HG03432 (cell line): ENCODE results near the gene CALCA.
A peak's percentile ranks its signal among the peaks of the same experiment; 100 is the strongest.
"Not testable (repeated sequence)": the region's sequence is repeated elsewhere in the genome, so short reads cannot be mapped to it uniquely, and the experiment has no call there.

Experiments
- ATAC-seq: cut with Tn5 transposase; IDR thresholded peaks from one replicate; pipeline ENCODE4 v1.9.1; 2021; ENCODE audit warnings: mild to moderate bottlenecking, moderate library complexity; ENCODE audit not compliant: unreplicated experiment

The CALCA gene, protein sequence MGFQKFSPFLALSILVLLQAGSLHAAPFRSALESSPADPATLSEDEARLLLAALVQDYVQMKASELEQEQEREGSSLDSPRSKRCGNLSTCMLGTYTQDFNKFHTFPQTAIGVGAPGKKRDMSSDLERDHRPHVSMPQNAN

DNA sequence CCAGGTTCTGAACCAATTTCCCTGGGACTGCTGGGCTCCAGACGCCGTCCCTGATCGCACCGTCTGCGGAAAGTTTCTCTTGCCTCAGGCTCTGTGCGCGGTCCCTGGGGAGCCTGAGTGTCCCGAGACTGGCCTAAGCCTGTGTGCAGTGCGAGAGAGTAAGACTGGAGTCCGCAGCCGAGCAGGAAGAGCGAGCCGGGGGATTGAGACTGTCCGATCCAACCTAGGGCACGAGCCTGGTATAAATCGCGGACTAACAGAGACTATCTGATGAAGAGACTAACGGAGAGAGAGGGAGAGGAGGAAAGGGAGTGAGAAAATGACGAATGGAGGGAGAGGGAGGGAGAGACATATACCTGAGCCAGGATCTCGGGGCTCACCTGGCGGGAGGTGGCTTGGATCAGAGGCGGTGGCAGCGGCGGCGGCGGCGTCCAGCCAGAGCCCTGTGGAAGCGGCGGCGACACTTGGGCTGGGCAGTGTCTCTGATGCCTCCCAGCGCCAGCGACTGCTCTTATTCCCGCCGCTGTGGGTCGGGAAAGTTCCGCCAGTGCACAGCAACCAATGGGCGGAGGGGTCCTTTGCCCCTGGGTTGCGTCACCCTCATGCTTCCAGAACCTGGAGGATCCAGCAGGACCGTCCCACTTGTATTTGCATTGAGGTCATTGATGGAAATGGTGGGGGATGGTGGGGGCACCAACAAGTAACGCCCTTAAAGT lies at the start of gene CALCA:
Gene CALCA (minus strand): TSS at position 487 of the 716 bp plus-strand sequence. CDS start 1,159 bp downstream, outside the sequence.
- no peak for ATAC-seq

DNA sequence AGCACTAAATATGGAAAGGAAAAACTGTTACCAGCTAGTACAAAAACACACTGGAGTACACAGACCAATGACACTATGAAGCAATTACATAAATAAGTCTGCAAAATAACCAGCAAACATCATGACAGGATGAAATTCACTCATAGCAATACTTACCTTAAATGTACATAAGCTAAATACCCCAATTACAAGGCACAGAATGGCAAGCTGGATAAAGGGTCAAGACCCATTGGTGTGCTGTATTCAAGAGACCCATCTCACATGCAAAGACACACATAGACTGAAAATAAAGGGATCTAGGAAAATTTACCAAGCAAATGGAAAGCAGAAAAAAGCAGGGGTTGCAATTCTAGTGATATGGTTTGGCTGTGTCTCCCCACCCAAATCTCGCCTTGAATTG lies 44.0 kb upstream of the CALCA start:
- no peak for ATAC-seq

DNA sequence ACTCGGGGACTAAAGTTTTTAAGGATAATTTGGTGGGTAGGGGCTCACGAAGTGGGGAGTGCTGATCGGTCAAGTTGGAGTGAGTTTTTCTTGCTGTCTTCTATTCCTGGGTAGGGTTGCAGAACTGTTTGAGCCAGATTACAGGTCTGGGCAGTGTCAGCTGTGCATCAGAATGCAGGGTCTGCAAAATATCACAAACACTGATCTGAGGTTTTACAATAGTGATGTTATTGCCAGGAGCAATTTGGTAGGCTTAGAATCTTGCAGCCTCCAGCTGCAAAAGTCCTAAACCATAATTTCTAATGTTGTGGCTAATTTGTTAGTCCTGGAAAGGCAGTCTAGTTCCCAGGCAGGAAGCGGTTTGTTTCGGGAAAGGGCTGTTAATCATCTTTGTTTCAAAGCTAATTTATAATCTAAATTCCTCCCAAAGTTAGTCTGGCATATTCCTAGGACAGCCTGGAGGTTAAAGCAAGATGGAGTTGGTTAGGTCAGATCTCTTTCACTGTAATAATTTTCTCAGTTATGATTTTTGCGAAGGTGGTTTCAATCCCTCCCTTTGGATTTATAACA lies 39.7 kb upstream of the CALCA start:
- no peak for ATAC-seq

DNA sequence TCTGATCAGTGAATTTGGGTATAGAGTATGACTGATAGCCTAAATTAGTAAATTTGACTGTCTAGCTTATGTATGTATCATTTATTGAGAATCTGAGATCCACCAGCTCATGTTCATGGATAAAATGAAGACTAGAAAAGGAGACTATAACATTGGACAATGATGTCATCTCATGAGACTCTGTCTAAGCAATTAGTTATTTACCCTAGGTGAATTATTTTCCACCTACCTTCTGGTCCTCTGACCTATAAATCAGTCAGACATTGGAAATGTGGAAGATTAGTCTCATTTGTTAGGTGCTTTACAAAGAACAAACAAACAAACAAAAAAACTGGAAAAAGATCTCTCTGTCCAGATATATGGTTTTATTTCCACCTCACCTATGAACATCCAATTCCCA lies 38.7 kb upstream of the CALCA start:
- ATAC-seq = no peak

DNA sequence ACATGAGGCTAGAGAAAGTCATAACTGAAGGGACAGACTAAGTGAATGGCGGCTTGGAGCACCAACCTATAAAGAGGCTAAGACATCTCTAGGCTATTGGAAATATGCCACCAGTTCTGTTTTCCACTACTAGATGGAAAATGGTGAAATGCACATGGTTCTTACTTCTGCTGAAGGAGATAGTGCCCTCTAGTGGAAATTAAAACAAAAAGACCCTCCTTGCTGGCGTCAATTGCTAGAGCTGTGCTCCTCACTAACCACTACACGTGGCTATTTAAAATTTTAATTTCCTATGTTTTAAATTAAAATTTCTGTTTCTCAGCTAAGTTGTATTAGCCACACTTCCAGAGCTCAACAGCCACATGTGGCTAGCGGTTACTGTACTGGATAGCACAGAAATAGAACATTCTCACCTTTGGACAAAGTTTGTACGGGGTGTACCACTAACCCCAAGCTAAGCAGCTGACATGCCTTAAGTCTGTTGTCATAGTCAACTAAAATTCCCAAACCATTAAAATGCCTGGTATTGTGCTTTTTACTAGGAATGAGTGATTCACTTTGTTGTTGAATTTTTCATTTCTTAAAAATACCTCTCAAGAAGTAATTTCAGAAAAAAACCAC lies 34.1 kb upstream of the CALCA start:
- peak; percentile 69 for ATAC-seq

DNA sequence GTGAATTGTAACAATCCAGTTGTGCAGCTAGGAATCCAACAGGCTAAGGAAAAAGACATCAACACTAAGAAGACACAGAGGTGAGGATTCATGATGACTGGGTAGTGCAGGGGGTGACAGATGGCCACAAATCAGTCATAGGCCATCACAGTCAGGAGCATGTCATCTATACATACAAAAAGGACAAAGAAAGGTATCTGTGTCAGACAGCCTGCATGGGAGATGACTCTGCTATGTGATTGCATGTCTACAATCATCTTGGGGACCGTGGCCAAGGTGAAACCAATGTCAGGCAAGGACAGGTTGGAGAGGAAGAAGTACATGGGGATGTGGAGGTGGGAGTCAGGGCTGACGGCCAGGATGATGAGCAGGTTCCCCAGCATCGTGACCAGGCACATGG lies 16.0 kb upstream of the CALCA start:
- not testable (repeated sequence) for ATAC-seq

DNA sequence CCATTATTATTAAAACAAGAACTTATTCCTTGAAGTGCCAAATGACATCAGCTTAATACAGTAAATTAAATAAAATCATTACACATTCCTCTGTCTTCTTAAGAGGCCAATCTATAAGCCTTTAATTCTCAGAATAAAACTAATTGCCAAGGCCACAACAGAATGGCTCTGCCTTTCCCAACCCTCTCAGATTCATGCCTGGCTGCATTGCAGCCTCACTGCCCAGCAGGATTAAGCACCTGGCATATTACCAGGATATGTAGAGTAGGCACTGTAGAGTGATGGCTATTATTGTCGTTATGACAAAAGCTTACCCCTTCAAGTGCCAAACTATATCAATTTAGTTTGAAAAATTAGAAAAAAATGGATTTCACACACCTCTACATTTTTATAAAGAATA lies 9.4 kb upstream of the CALCA start:
- ATAC-seq = no peak

DNA sequence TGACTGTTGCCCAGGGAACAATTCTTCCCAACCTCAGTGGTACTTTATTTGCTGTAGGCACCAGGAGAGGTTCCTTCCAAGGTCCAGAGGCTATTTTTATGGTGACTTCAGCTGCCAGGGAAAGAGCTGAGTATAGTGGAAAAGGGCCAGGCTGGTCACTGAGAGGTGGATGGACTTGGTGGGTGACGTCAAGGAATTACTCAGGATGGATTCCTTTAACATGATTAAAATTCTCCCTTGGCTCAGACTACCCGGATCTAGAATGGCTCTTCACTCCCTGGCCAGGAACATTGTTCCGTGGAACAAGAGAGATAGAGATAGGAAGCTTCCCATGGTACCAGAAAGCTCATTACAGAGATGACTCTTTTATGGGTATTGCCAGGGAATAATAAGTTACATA lies 8.7 kb upstream of the CALCA start:
- ATAC-seq = no peak

DNA sequence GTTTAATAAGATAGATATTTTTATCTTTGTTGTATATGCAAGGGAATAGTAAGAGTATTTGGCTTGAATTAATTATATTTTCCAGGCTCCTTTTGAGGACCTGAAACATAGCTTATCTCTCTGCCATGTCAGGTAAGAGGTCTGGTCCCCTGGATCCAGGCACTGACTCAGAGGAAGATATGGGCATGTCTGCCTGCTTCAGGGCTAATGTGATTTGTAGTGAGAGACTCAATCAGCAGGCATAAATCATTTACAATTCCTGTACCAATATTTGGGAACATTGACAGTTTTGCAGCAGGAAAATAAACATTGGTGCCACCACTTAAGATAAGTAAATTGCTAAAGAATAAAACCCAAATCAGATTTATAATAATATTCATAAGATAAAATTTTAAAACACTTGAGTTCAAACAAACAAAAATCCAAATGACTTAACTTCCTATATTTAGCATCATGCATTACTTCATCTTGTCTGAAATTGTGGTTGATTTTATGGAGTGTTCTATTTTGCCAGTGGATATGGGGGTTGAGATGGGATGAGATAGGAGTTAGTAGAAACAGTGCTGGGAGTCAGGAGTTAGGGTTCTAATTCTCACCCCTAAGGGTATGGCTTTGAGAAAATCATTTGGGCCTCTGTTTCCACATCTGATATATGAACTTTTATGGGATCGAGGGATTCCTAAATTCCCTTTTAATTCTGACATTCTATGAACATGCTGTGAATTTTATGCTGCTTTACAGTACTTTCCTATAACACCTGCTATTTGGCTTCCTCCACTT lies 5.1 kb upstream of the CALCA start:
- no peak for ATAC-seq

DNA sequence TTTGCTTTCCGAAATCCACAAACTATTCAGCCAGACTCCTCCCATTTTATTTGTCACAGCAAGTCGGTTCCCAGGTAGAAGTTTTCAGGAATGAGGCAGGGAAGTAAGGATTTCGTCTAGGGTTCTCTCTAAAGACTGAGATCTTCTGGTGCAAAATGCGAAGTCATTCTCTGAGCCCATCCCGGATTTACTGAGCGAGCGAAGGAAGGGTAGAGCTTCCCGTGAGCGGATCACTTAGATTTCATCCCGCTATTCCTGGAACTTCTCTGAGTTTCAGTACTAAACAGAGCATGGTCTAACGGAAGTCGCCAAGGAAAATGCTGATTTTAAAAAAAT lies 3.1 kb upstream of the CALCA start:
- ATAC-seq = no peak

DNA sequence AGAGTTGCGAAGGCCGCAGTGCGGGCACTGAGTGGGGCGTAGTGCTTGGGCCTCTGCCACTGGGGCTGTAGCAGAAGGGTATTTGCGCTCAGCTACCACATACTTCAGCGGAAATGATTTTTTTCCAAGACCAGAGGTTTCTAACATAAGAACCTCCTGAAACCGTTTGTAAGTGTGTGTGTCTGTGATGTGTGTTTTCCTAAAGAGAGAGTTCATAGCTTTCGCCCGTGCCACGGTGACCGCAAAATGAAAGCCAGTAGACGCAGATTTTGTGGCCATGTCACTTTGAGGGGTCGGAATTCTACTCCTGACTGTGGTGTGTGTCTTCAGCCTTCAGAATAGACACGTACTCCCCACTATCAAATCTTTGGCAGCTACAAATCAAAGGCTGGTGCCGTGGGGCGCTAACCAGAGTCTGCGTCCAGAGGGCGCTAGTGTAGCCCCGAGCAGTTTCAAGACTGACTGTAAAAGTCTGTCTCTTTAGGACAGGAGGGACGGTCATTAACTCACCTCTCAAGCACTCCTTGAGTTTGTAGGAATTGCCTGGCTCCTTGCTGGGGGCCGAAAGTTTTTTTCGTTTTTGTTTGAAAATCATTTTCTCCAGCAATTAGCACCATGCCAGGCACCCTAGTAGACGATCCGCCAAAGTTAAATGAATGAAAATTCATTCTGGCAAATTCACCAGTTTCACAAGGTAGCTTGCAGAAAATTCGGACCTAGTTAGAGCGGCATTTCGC lies 2.5 kb upstream of the CALCA start:
- peak; percentile 46 for ATAC-seq

DNA sequence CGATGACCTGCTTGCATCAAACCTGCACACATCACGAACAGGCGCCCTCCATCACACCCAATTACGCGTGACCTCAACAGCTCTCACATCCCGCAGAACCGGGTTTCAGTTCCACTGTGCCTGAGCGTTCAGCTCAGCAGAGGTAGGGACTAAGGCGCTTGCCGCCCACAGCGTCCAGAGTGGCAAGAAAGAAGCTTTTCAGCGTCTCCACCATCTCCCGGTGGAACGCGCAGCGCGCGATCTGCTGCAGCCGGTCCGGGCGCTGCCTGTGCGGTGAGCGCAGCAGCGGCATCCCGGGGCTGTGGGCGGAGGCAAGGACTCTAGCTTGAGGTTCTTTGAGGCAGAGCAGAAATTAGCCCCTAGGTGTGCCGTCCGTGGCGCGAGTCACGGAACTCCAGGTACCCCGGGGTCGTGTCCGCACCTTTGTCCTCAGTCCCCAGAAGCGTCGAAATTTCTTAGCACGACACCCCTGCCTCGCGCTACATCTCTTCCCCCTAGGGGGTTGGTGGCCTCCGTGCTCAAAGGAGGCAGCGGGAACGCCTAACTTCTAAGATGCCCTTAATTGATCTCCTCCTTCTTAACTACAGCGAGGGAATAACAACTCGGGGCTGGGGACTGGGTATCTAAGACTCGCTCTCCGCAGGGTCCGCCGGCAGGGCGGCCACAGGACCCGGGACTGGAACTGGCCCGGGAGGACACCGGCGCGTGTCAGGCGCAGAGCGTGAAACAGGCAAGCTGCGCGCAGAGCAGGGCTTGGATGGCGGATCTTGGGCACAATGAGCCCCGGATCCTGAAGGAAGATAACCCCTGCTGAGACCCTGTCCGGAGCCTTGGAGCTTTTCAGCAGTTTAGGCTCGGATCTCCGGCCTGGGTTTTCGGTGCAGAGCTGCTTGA lies 1.7 kb upstream of the CALCA start:
- peak; percentile 46 for ATAC-seq

DNA sequence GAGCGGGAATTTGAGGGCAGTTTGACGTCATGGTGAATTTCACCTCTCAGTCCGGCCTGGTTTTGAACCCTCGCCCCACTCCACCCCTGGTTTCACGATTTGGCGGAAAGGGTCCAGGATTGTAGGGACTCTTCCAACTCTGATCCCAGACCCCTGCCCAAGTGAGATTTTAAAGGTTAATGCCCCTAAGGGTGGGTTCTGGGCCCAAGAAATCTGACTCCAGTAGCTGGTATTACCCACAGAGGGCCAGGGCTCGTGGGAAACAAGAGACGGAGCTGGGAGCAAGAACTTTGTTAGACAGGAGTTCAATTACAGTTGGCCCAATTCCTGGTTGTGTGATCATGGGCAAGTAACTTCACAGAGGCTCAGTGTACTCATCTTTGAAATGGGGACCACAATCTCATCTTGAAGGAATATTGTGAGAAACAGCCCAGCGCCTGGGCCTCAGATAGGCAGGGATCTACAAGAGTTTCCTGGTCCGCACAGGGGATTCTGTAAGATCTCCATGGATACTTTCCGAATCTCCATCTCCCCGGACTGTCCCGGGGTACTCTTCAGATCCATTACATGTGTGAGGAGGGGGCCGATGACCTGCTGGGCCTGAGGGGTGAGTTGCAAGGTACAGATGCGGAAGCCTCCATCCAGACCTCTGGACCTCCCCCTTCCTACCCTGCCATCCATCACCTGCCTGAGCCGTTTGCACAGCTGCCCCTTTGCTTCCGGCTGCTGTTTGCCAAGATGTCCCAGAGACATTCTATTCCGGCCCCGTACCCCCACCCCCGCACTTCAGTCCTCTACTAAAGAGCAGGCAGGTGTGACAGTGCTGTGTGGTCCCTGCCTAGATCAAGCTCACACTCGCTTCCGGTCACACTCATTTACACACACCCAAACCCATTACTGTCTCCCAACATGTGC lies 687 bp upstream of the CALCA start:
- peak; percentile 3 for ATAC-seq

DNA sequence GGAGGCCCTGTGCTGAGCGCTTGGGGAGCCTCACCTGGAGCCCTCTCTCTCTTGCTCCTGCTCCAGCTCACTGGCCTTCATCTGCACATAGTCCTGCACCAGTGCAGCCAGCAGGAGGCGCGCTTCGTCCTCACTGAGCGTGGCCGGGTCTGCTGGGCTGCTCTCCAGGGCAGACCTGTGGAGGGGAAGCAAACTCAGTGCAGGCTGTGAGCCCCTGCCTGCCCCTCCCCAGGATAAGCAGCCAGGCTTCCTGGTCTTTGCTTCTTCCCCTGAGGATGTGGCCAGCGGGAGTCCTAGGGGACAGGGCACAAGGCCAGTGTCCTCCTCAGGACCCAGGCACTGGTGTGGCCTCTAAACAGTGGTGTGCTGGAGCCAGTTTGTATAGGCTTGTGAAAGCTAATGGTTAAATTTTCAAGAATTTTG lies 2.2 kb downstream of the CALCA start:
- peak; percentile 62 for ATAC-seq

DNA sequence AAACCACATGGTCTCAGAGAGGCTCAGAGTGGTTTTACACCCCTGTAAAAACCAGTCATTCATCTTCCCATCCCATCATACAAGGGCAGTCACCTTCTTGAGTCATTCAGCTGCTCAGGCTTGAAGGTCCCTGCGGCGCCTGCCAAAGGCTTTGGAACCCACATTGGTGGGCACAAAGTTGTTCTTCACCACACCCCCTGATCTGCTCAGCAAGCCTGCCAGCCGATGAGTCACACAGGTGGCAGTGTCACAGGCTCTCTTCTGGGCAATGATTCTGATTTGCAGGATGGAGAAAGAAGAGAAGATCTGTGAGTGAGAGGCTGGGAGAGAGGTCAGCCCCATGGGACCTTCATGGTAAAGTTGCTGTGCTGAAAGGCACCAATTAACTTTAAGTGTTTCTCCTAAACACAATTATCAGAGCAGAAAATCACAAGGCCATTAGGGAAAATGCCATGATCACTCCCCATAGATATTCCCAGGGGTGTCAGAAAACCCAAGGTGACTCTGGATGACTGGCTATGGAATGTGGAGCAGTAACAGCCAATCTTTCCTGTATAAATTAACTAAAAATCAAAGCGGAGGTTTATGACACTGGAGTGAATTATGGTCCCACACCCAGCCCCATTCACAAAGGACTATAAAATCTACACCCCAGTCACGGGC lies 4.4 kb downstream of the CALCA start:
- no peak for ATAC-seq

DNA sequence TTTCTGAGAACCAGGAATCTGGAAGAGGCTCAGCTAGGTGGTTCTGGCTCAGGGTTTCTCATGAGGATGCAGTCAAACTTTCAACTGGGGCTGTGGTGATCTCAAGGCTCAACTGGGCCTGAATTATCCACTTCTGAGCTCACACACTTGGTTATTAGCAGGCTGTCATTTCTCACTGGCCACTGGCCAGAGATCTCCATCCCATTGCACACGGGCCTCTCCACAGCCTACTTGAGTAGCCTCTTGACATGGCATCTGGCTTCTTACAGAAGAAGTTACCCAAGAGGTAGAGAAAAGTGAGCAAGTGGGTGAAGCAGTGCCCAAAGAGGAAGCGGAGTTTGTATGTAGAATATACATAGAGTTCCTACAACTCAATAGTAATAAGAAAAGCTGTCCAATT lies 16.0 kb downstream of the CALCA start:
- ATAC-seq = no peak

DNA sequence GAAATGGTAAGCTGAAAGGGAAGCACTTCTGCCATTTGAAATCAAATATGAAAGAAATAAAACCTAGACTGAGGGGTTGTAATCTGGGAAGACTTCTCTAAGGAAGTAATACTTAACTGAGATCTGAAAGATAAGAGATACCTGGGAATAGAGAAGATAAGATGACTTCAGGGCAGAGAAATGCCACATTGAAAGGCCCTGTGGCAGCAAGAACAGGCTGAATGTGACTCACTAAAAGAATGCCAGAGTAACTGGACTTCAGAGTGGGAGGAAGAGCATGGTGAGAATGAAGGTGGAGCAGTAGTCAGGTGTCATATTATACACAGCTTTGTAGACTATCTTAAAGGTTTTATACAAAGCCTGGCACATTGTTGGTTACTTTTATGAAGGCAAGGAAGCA lies 17.6 kb downstream of the CALCA start:
- ATAC-seq = no peak

DNA sequence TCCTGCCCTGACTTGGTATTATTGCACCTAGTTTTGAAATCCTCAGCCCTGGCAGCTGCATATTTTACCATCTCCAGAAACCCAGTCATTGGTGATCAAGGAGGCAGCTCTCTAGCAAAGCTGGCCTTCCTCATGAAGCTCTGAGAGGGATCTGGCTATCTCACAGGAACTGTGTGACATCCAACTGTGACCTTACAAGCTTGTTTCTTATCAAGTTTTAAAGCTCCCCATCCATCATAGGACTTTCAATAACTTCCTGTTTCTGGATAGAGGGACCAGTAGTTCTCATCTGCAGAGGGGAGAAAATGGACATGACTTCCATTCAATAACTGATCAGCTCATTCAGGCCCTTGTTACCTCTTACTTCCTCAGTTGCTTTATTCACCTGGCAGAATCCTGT lies 18.2 kb downstream of the CALCA start:
- no peak for ATAC-seq
